ENCODE data around the gene CSMD2. TPM values are rescaled to one million over a fixed set of nuclear protein-coding genes. Genes with fewer than 3 reads are reported as not detected.

The CSMD2 gene
- total and polyA plus RNA-seq, 2 of the 8 experiments (the other 6 are each of a cell fraction or from before 2014, with no cell fraction given): 7.0 to 14.7 TPM

GRCh38 chr1:33535334-33535733, 629.7 kb downstream of the CSMD2 start:
- Histone ChIP-seq H3K27ac (ENCODE audit: low read depth, low read length) (no peak overlapping the region), H3K14ac (ENCODE audit: insufficient read length) (no peak overlapping the region), H3K36me3 (ENCODE audit: control insufficient read depth in 2 of 4, insufficient read depth in 4 of 4, low read length in 3 of 4) (no peaks in the 10 kb centered on the region), H2BK15ac (ENCODE audit: low read length) (no peak overlapping the region), H3K18ac (ENCODE audit: extremely low read depth, low read length) (no peak overlapping the region), H4K20me1 (replicated peaks in 1 of 2; ENCODE audit: control insufficient read depth in 1 of 2, insufficient read depth in 2 of 2, low read length in 2 of 2) (peaks cover 0 to 3% of the 10 kb centered on the region in 2 experiments), H3K9me3 (ENCODE audit: insufficient read depth in 2 of 2, low read depth in 1 of 2, low read length in 1 of 2) (no peaks in the 10 kb centered on the region), H2BK5ac (ENCODE audit: low read depth, low read length) (no peak overlapping the region), H3K23ac (ENCODE audit: insufficient read length) (no peak overlapping the region), H2BK20ac (ENCODE audit: low read length) (no peak overlapping the region), H3K56ac (replicated peaks; ENCODE audit: insufficient read length, low read depth, low read length) (no peak overlapping the region), H2BK120ac (replicated peaks; ENCODE audit: low read depth, low read length) (no peak overlapping the region), H3K79me2 (ENCODE audit: control insufficient read depth in 1 of 2, insufficient read depth in 2 of 2, low read length in 2 of 2) (no peaks in the 10 kb centered on the region), H3K27me3 (replicated peaks in 1 of 4; ENCODE audit: control insufficient read depth in 3 of 4, extremely low read depth in 1 of 4, insufficient read depth in 3 of 4, low read length in 3 of 4) (no peaks in the 10 kb centered on the region), H2AFZ (ENCODE audit: low read length) (no peak overlapping the region), H4K8ac (ENCODE audit: extremely low read depth, insufficient read depth, low read length) (no peak overlapping the region), H3K4me2 (ENCODE audit: insufficient read depth in 1 of 2, low read depth in 2 of 2, low read length in 2 of 2) (no peak overlapping the region), H4K91ac (replicated peaks; ENCODE audit: insufficient read length, low read length) (no peak overlapping the region), H3K4me3 (ENCODE audit: extremely low read depth in 1 of 4, insufficient read depth in 2 of 4, low read depth in 3 of 4, low read length in 4 of 4) (no peak overlapping the region), H3K4me1 (replicated peaks in 1 of 4; ENCODE audit: control insufficient read depth in 3 of 4, insufficient read depth in 4 of 4, low read length in 3 of 4) (no peaks in the 10 kb centered on the region), H3K4ac (replicated peaks; ENCODE audit: insufficient read length, low read depth, low read length) (no peak overlapping the region), H3K23me2 (ENCODE audit: low read depth, low read length) (no peaks in the 10 kb centered on the region), H3K79me1 (ENCODE audit: low read depth, low read length) (no peaks in the 10 kb centered on the region), H2BK12ac (ENCODE audit: low read depth, low read length) (no peak overlapping the region), H2AK5ac (ENCODE audit: low read depth, low read length) (no peak overlapping the region), H3K9ac (replicated peaks in 1 of 4; ENCODE audit: extremely low read depth in 1 of 4, low read depth in 3 of 4, low read length in 3 of 4) (no peak overlapping the region), H4K5ac (ENCODE audit: insufficient read length, low read depth, low read length) (no peak overlapping the region)
- WGBS, 2 experiments (ENCODE audit: extremely low coverage in 1 of 2, insufficient coverage in 1 of 2, insufficient read length in 1 of 2, insufficient replicate concordance in 2 of 2, low coverage in 1 of 2, low lambda C conversion rate in 2 of 2, missing lambda C conversion rate in 1 of 2): 92% methylated on average over 2 of the region's 2 CpGs; no CpG with 5 or more reads in 1 of the 2 experiments
- CTCF ChIA-PET (ENCODE audit: partially characterized antibody): interaction anchor here (1.1 kb wide), 2 partner anchors 13 to 36 kb away, joined by 3 to 4 read pairs; no protein-coding TSS in a partner anchor
- TF ChIP-seq SP2 (IDR thresholded peaks at IDR 0.05; ENCODE audit: low read length): no peak
- TF ChIP-seq, protein P1, sequence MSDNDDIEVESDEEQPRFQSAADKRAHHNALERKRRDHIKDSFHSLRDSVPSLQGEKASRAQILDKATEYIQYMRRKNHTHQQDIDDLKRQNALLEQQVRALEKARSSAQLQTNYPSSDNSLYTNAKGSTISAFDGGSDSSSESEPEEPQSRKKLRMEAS (IDR thresholded peaks at IDR 0.05): no peak
- POLR2A ChIA-PET (ENCODE audit: partially characterized antibody): no interaction called here
- no peak for FAIRE-seq
- no peak for DNase-seq (ENCODE audit: low read depth in 1 of 2, low spot score in 2 of 2)
